Measurements from ENCODE around the gene CDC42BPA. TPM values are rescaled to one million over a fixed set of nuclear protein-coding genes. Genes with fewer than 3 reads are reported as not detected.
"Not testable (repeated sequence)": the region's sequence is repeated elsewhere in the genome, so short reads cannot be mapped to it uniquely, and the experiment has no call there.

The CDC42BPA gene
- total RNA-seq, 1 donor: 113 TPM

GRCh38 chr1:227280836-227281235 is 37.5 kb downstream of the CDC42BPA start:
- H3K4me3 ChIP-seq (ENCODE audit: low read depth, low read length): no peak overlapping the region
- no peak for TF ChIP-seq CTCF (IDR thresholded peaks at IDR 0.05; ENCODE audit: insufficient read depth, low read depth, low read length)
- DNase-seq (ENCODE audit: low read depth): no peak

DNA sequence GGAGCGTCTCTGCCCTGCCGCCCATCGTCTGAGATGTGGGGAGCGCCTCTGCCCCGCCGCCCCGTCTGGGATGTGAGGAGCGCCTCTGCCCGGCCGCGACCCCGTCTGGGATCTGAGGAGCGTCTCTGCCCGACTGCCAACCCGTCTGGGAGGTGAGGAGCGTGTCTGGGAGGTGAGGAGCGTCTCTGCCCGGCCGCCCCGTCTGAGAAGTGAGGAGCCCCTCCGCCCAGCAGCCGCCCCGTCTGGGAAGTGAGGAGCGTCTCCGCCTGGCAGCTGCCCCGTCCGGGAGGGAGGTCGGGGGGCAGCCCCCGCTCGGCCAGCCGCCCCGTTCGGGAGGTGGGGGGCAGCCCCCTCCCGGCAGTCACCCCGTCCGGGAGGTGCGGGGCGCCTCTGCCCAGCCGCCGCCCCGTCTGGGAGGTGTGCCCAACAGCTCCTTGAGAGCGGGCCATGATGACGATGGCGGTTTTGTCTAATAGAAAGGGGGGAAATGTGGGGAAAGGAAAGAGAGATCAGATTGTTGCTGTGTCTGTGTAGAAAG is 42.1 kb downstream of the CDC42BPA start:
- DNase-seq (ENCODE audit: low read depth); H3K4me3 ChIP-seq (ENCODE audit: low read depth, low read length): not testable (repeated sequence)

- DNase-seq (ENCODE audit: low read depth): peak; percentile 27
- TF ChIP-seq CTCF (IDR thresholded peaks at IDR 0.05; ENCODE audit: insufficient read depth, low read depth, low read length): no peak
- no peak overlapping the region for H3K4me3 ChIP-seq (ENCODE audit: low read depth, low read length)
Observed at GRCh38 chr1:227273557-227273956, 44.7 kb downstream of the CDC42BPA start.

GRCh38 chr1:227272428-227272827 is 45.9 kb downstream of the CDC42BPA start:
- no peak for TF ChIP-seq CTCF (IDR thresholded peaks at IDR 0.05; ENCODE audit: insufficient read depth, low read depth, low read length)
- no peak overlapping the region for H3K4me3 ChIP-seq (ENCODE audit: low read depth, low read length)
- no peak for DNase-seq (ENCODE audit: low read depth)

DNA sequence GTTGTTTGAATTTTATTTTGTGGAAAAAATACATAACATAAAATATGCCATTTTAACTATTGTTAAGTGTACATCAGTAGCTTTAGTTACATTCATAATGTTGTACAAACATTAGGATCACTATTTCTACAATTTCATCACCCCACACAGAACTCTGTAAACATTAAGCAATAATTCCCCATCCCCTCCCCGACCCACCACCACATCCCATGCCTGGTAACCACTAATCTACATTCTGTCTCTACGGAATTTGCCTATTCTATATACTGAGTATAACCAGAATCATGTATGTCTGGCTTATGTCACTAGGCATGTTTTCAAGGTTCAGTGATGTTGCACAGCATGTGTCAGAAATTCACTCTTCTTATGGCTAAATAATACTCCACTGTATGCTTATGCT is 47.7 kb downstream of the CDC42BPA start:
- peak; percentile 81 for DNase-seq (ENCODE audit: low read depth)
- TF ChIP-seq CTCF (IDR thresholded peaks at IDR 0.05; ENCODE audit: insufficient read depth, low read depth, low read length): no peak
- H3K4me3 ChIP-seq (ENCODE audit: low read depth, low read length): no peak overlapping the region

DNA sequence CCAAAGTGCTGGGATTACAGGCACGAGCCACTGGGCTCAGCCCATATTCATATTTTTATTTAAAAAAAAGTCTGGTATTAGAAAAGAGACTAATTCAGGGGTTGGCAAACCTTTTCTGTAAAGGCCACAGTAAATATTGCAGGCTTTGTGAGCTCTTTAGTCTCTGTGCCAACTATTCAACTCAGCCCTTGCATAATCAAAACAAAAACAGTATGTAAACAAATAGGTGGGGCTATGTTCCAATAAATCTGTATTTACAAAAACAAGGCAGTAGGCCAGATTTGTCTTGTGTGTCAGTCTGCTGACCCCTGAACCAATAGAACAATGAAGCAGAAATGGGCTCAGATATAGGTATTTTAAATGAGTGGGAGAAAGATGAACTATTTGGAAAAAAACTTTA is 49.3 kb downstream of the CDC42BPA start:
- H3K4me3 ChIP-seq (ENCODE audit: low read depth, low read length): no peak overlapping the region
- no peak for TF ChIP-seq CTCF (IDR thresholded peaks at IDR 0.05; ENCODE audit: insufficient read depth, low read depth, low read length)
- DNase-seq (ENCODE audit: low read depth): peak; percentile 53

DNA sequence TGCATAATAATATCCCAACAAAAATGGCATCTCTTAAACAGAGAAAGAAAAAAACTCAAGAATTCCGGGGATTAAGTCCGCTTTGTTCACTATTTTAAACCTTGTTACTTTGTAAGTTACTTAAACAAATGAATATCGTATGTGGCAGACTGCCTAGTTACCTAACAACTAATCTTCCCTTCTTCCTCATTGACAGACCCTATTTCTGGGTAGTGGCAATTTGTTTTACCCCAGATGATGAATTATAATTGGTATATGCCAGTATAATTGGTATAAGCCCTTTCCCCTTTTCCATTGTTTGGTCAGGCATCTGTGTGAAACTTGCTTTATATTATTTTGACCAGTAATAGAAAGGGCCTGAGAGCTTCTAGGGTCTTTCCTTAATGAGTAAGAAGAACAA is 52.4 kb downstream of the CDC42BPA start:
- no peak for TF ChIP-seq CTCF (IDR thresholded peaks at IDR 0.05; ENCODE audit: insufficient read depth, low read depth, low read length)
- H3K4me3 ChIP-seq (ENCODE audit: low read depth, low read length): no peak overlapping the region
- DNase-seq (ENCODE audit: low read depth): no peak
